GM19351 (cell line): ENCODE measurements around the gene B4GALT2.

Source experiments
- ATAC-seq: cut with Tn5 transposase; IDR thresholded peaks from one replicate; pipeline ENCODE4 v1.9.1; 2021; ENCODE audit warnings: mild to moderate bottlenecking, moderate library complexity; ENCODE audit not compliant: unreplicated experiment

B4GALT2 gene

GRCh38 chr1:44025816-44026215 is 46.8 kb downstream of the B4GALT2 start:
- no peak for ATAC-seq

- ATAC-seq, result no peak
Observed at GRCh38 chr1:44027320-44027719, 48.3 kb downstream of the B4GALT2 start.

- ATAC-seq, result peak; percentile 32
Observed at GRCh38 chr1:44029260-44029910, 50.4 kb downstream of the B4GALT2 start.

GRCh38 chr1:44029911-44030604 is 51.0 kb downstream of the B4GALT2 start:
- peak; percentile 80 for ATAC-seq

GRCh38 chr1:44030605-44031251 is 51.7 kb downstream of the B4GALT2 start:
- peak; percentile 35 for ATAC-seq

GRCh38 chr1:44031252-44032169 is 52.5 kb downstream of the B4GALT2 start, which contains the start of gene SLC6A9:
Gene SLC6A9 (minus strand): TSS chr1:44031462. CDS start chr1:44024277, 7,185 bp downstream.
- no peak for ATAC-seq

GRCh38 chr1:44032170-44032790 is 53.3 kb downstream of the B4GALT2 start:
- ATAC-seq, result no peak

GRCh38 chr1:44033041-44033575 is 54.1 kb downstream of the B4GALT2 start:
- no peak for ATAC-seq

- ATAC-seq, result no peak
Observed at GRCh38 chr1:44033756-44034155, 54.7 kb downstream of the B4GALT2 start.

- ATAC-seq, result no peak
Observed at GRCh38 chr1:44034423-44034822, 55.4 kb downstream of the B4GALT2 start.

- ATAC-seq, result no peak
Observed at GRCh38 chr1:44034976-44035716, 56.1 kb downstream of the B4GALT2 start.

GRCh38 chr1:44035726-44036408 is 56.9 kb downstream of the B4GALT2 start:
- ATAC-seq, result no peak

- ATAC-seq, result no peak
Observed at GRCh38 chr1:44036409-44037139, 57.6 kb downstream of the B4GALT2 start.

GRCh38 chr1:44037154-44037553 is 58.1 kb downstream of the B4GALT2 start:
- ATAC-seq, result no peak

- no peak for ATAC-seq
Observed at GRCh38 chr1:44038876-44039657, 60.1 kb downstream of the B4GALT2 start.

GRCh38 chr1:44040418-44040817 is 61.4 kb downstream of the B4GALT2 start:
- no peak for ATAC-seq
